ENCODE results near the gene CFAP44. TPM values are rescaled to one million over a fixed set of nuclear protein-coding genes. Genes with fewer than 3 reads are reported as not detected.

Gene CFAP44
- total and polyA plus RNA-seq, 2 donors (not counting 3 experiments of a cell fraction or from before 2014, with no cell fraction given) = 1.5 to 4.7 TPM

Small RNAs within 50 kb of the gene (microRNA-seq; reads per million reads assigned to microRNA genes)
- not detected for gene MIR8076 (ENCODE audit: borderline number of aligned reads, borderline replicate concordance)

Small RNAs within 50 kb of the gene (small RNA-seq; reads per million reads assigned to genes)
- gene MIR8076 (ENCODE audit: insufficient read depth, insufficient read length, low read depth, low replicate concordance) = not detected

Other genes starting within 250 kb of the CFAP44 start
- not detected in 2 replicates for gene BOC, start 229.9 kb downstream of the CFAP44 start, total RNA-seq
- gene BOC, start 229.9 kb downstream of the CFAP44 start, polyA plus RNA-seq = 0.07 and 0.10 TPM in 2 replicates
- 15.0 and 16.7 TPM in 2 replicates for gene SPICE1, start 73.7 kb upstream of the CFAP44 start, total RNA-seq
- 2.1 and 2.3 TPM in 2 replicates for gene SPICE1, start 73.7 kb upstream of the CFAP44 start, polyA plus RNA-seq
- gene SIDT1, start 91.1 kb upstream of the CFAP44 start, total RNA-seq = not detected in 2 replicates
- gene SIDT1, start 91.1 kb upstream of the CFAP44 start, polyA plus RNA-seq = 0.03 and 0.07 TPM in 2 replicates